Forelimb muscle (tissue), 1 donor: ENCODE measurements around the gene EP400. TPM values are rescaled to one million over a fixed set of nuclear protein-coding genes. Genes with fewer than 3 reads are reported as not detected.
"Not testable (repeated sequence)": the region's sequence is repeated elsewhere in the genome, so short reads cannot be mapped to it uniquely, and the experiment has no call there.

Source experiments
- DNase-seq: peaks from one replicate; pipeline ENCODE4 v3.0.0-alpha.2; 2013; ENCODE audit warnings: low read depth
- polyA plus RNA-seq: library from polyadenylated mRNA; unstranded; fragments of 120-200 nt; gene quantifications from one replicate; pipeline ENCODE4 v1.2.1, GENCODE V29; 2013; ENCODE audit not compliant: insufficient read length

Gene EP400
- polyA plus RNA-seq, 1 donor: 21.2 TPM

- no peak for DNase-seq
Measured at GRCh38 chr12:131950182-131950913, 606 bp downstream of the EP400 start.

- not testable (repeated sequence) for DNase-seq
Measured at GRCh38 chr12:131953810-131954209, 4.1 kb downstream of the EP400 start.

GRCh38 chr12:131954460-131954859 lies 4.7 kb downstream of the EP400 start:
- not testable (repeated sequence) for DNase-seq

GRCh38 chr12:131959116-131959515 lies 9.4 kb downstream of the EP400 start:
- no peak for DNase-seq

GRCh38 chr12:131959641-131960589 lies 10.2 kb downstream of the EP400 start:
- no peak for DNase-seq

- not testable (repeated sequence) for DNase-seq
Measured at GRCh38 chr12:131960590-131961325, 11.0 kb downstream of the EP400 start.

- DNase-seq: not testable (repeated sequence)
Measured at GRCh38 chr12:131961328-131961727, 11.6 kb downstream of the EP400 start.

GRCh38 chr12:131962069-131962468 lies 12.3 kb downstream of the EP400 start:
- DNase-seq: no peak

- no peak for DNase-seq
Measured at GRCh38 chr12:131963381-131963780, 13.6 kb downstream of the EP400 start.

- no peak for DNase-seq
Measured at GRCh38 chr12:131965073-131965472, 15.3 kb downstream of the EP400 start.

- DNase-seq: no peak
Measured at GRCh38 chr12:131971226-131971625, 21.5 kb downstream of the EP400 start.

GRCh38 chr12:131975228-131975627 lies 25.5 kb downstream of the EP400 start:
- no peak for DNase-seq

- DNase-seq: no peak
Measured at GRCh38 chr12:131979606-131980005, 29.9 kb downstream of the EP400 start.

GRCh38 chr12:131980263-131980662 lies 30.5 kb downstream of the EP400 start:
- DNase-seq: no peak

- DNase-seq: no peak
Measured at GRCh38 chr12:131981388-131981787, 31.6 kb downstream of the EP400 start.

GRCh38 chr12:131982041-131982440 lies 32.3 kb downstream of the EP400 start:
- DNase-seq: no peak

GRCh38 chr12:131983026-131983425 lies 33.3 kb downstream of the EP400 start:
- no peak for DNase-seq

- DNase-seq: no peak
Measured at GRCh38 chr12:131983554-131983953, 33.8 kb downstream of the EP400 start.

GRCh38 chr12:131984334-131984733 lies 34.6 kb downstream of the EP400 start:
- no peak for DNase-seq

- not testable (repeated sequence) for DNase-seq
Measured at GRCh38 chr12:131985510-131985875, 35.8 kb downstream of the EP400 start.

- no peak for DNase-seq
Measured at GRCh38 chr12:131986361-131986760, 36.6 kb downstream of the EP400 start.

- DNase-seq: no peak
Measured at GRCh38 chr12:131986910-131987309, 37.2 kb downstream of the EP400 start.
